HCT116 (cell line): ENCODE measurements around the gene PRKG1. TPM values are rescaled to one million over a fixed set of nuclear protein-coding genes. Genes with fewer than 3 reads are reported as not detected.

Source experiments
- ATAC-seq: fragments of 200-7000 bp; cut with Tn5 transposase; 2 replicates; pipeline ENCODE4 v1.9.1; 2020; ENCODE audit warnings: mild to moderate bottlenecking, moderate library complexity
- BruUV-seq: library from RNA; stranded (reverse); fragments of 400-500 nt; replicated peaks from 2 replicates; lab custom pipeline; 2021; lab: Mats Ljungman, UMichigan
- CTCF ChIA-PET: fragments of 300-600 bp; sonication (Branson Sonifier 250); formaldehyde crosslinking; loops from one replicate; lab custom pipeline; 2021; ENCODE audit warnings: antibody characterized with exemption; lab: Charles Lee
- POLR2A ChIA-PET: fragments of 300-600, 350-600 bp; sonication (Branson Sonifier 250); formaldehyde crosslinking; loops from one replicate; lab custom pipeline; 2021; ENCODE audit warnings: antibody characterized with exemption; lab: Charles Lee
- RAD21 ChIA-PET, 2 experiments: fragments of 300-600 bp; sonication (Branson Sonifier 250); formaldehyde crosslinking; loops; one replicate each; lab custom pipeline; 2023; ENCODE audit warnings: low total read pairs in 2 of 2; ENCODE audit not compliant: uncharacterized antibody in 2 of 2, unreplicated experiment in 2 of 2, low non-redundant PET in 1 of 2; lab: Charles Lee
- DNase-seq: peaks from one replicate; pipeline ENCODE4 v3.0.0-alpha.2; 2010; ENCODE audit warnings: low read depth, low spot score
- H2AFZ ChIP-seq: fragments of 200-600 bp; shearing (Covaris generic), sonication (generic); 2 replicates; pipeline ENCODE4 v1.6.1; 2017; ENCODE audit warnings: low read depth, mixed run types, mixed read lengths, antibody characterized with exemption, low read length; ENCODE audit not compliant: poor library complexity, severe bottlenecking
- H3K27ac ChIP-seq: 2 replicates; pipeline ENCODE4 v1.5.1; 2012; ENCODE audit warnings: low read depth, low read length
- H3K27me3 ChIP-seq: fragments of 200-600 bp; sonication (generic); 2 replicates; pipeline ENCODE4 v1.6.1; 2016; ENCODE audit warnings: mixed run types, low read length, mixed read lengths; ENCODE audit not compliant: insufficient read depth
- H3K36me3 ChIP-seq, 2 experiments: fragments of 200-500 bp in 1 of 2; fragments of 200-600 bp in 1 of 2; sonication (Bioruptor generic) in 1 of 2; sonication (generic) in 1 of 2; 2 replicates each; pipeline versions ENCODE4 v1.5.1 to v1.6.1; 2014 to 2016; ENCODE audit warnings: low read length in 2 of 2, inconsistent platforms in 1 of 2, mixed read lengths in 1 of 2, mixed run types in 1 of 2; ENCODE audit not compliant: insufficient read depth in 2 of 2, control insufficient read depth in 1 of 2
- H3K4me1 ChIP-seq, 2 experiments: fragments of 200-600 bp in 1 of 2; sonication (generic) in 1 of 2; 2 replicates each; pipeline versions ENCODE4 v1.5.1 to v1.6.1; 2012 to 2017; ENCODE audit warnings: low read length in 2 of 2, inconsistent platforms in 1 of 2, mild to moderate bottlenecking in 1 of 2, mixed read lengths in 1 of 2, mixed run types in 1 of 2, moderate library complexity in 1 of 2; ENCODE audit not compliant: insufficient read depth in 2 of 2, control insufficient read depth in 1 of 2
- H3K4me2 ChIP-seq: fragments of 200-600 bp; sonication (generic); 2 replicates; pipeline ENCODE4 v1.6.1; 2017; ENCODE audit warnings: mixed run types, low read length, mixed read lengths
- H3K4me3 ChIP-seq, 2 experiments: fragments of 200-600 bp in 1 of 2; sonication (generic) in 1 of 2; replicated peaks in 1 of 2; 2 replicates each; pipeline ENCODE4 v1.5.1; 2011 to 2016; ENCODE audit warnings: low read length in 2 of 2, control low read depth in 1 of 2, low read depth in 1 of 2, mild to moderate bottlenecking in 1 of 2, mixed read lengths in 1 of 2, mixed run types in 1 of 2
- H3K79me2 ChIP-seq: fragments of 200-600 bp; sonication (generic); 2 replicates; pipeline ENCODE4 v1.6.1; 2017; ENCODE audit warnings: mild to moderate bottlenecking, mixed run types, low read length, moderate library complexity, mixed read lengths; ENCODE audit not compliant: insufficient read depth
- H3K9ac ChIP-seq: fragments of 200-600 bp; sonication (generic); 2 replicates; pipeline ENCODE4 v1.6.1; 2016; ENCODE audit warnings: low read length, mixed read lengths
- H3K9me2 ChIP-seq: fragments of 200-600 bp; sonication (generic), shearing (Covaris generic); 2 replicates; pipeline ENCODE4 v1.6.1; 2017; ENCODE audit warnings: mixed run types, mild to moderate bottlenecking, moderate library complexity; ENCODE audit not compliant: insufficient read depth
- H3K9me3 ChIP-seq, 2 experiments: fragments of 200-500 bp in 1 of 2; fragments of 200-600 bp in 1 of 2; sonication (Bioruptor generic) in 1 of 2; sonication (generic) in 1 of 2; 2 replicates each; pipeline ENCODE4 v1.6.1; 2014 to 2017; ENCODE audit warnings: low read length in 2 of 2, mixed read lengths in 2 of 2, inconsistent platforms in 1 of 2, low read depth in 1 of 2, mild to moderate bottlenecking in 1 of 2, mixed run types in 1 of 2, moderate library complexity in 1 of 2; ENCODE audit not compliant: control insufficient read depth in 1 of 2, insufficient read depth in 1 of 2
- H4K20me1 ChIP-seq: fragments of 200-600 bp; sonication (generic), shearing (Covaris generic); 2 replicates; pipeline ENCODE4 v1.6.1; 2017; ENCODE audit warnings: mixed run types, mild to moderate bottlenecking, moderate library complexity; ENCODE audit not compliant: insufficient read depth
- ATF3 ChIP-seq: IDR thresholded peaks from 2 replicates; pipeline ENCODE4 v1.6.1; 2012
- EZH2phosphoT487 ChIP-seq: fragments of 200-600 bp; IDR thresholded peaks from 2 replicates; pipeline ENCODE4 v1.6.1; 2018; ENCODE audit warnings: antibody characterized with exemption, borderline replicate concordance
- JUND ChIP-seq: IDR thresholded peaks from 2 replicates; pipeline ENCODE4 v1.6.1; 2012
- MAX ChIP-seq: IDR thresholded peaks from 2 replicates; pipeline ENCODE4 v1.6.1; 2012
- YY1 ChIP-seq: IDR thresholded peaks from 2 replicates; pipeline ENCODE4 v1.6.1; 2011; ENCODE audit warnings: low read length, low read depth, moderate library complexity, mild to moderate bottlenecking; ENCODE audit not compliant: insufficient replicate concordance; ENCODE audit errors: extremely low read depth
- ZBTB33 ChIP-seq: IDR thresholded peaks from 2 replicates; pipeline ENCODE4 v1.6.1; 2011; ENCODE audit warnings: mild to moderate bottlenecking, low read length, moderate library complexity; ENCODE audit not compliant: insufficient replicate concordance; ENCODE audit errors: extremely low read depth
- ZFX ChIP-seq: fragments of 450-650 bp; IDR thresholded peaks from 2 replicates; pipeline ENCODE4 v1.6.1; 2017
- intact Hi-C: fragments of 100-400 bp; cut with micrococcal nuclease; formaldehyde crosslinking; loops from 2 replicates; pipeline ENCODE4 v1.10.0; 2022
- total RNA-seq: library from RNA; stranded (reverse); gene quantifications from one replicate; pipeline ENCODE4 v1.2.1, GENCODE V29; 2021; ENCODE audit not compliant: unreplicated experiment

Gene PRKG1
- total RNA-seq, 1 experiment from 2014 or later = 1.4 TPM

- BruUV-seq = no TSS peak
- Histone ChIP-seq H3K9me3 (no peaks in the 10 kb centered on the region), H3K4me2 (no peak overlapping the region), H4K20me1 (no peaks in the 10 kb centered on the region), H3K79me2 (no peaks in the 10 kb centered on the region), H2AFZ (no peak overlapping the region), H3K27me3 (0 out of 2 replicates have a peak, but pooled peaks cover 1% of the 10 kb centered on the region), H3K9me2 (no peaks in the 10 kb centered on the region), H3K9ac (no peak overlapping the region), H3K4me3 (no peak overlapping the region), H3K36me3 (no peaks in the 10 kb centered on the region), H3K4me1 (no peaks in the 10 kb centered on the region), H3K27ac (no peak overlapping the region)
- ChIA-PET RAD21 (no interaction called here), CTCF (no interaction called here), POLR2A (no interaction called here)
- no peak for DNase-seq
- intact Hi-C loops = no loop called here
- ATAC-seq = no peak
- no peak for TF ChIP-seq MAX
These were observed 435.9 kb downstream of the PRKG1 start for GRCh38 chr10:51510231-51510630.

GRCh38 chr10:51521605-51522004 lies 447.3 kb downstream of the PRKG1 start:
- H3K4me3 ChIP-seq = no peak overlapping the region

GRCh38 chr10:51522858-51523257 lies 448.6 kb downstream of the PRKG1 start:
- DNase-seq = no peak
- no peaks in the 10 kb centered on the region for H3K9me2 ChIP-seq
- no peak overlapping the region for H3K27ac ChIP-seq
- no peaks in the 10 kb centered on the region for H3K36me3 ChIP-seq
- no peak overlapping the region for H3K9ac ChIP-seq
- RAD21 ChIA-PET = no interaction called here
- peaks cover 8% of the 10 kb centered on the region; the same call in 1 of the 2 replicates for H3K27me3 ChIP-seq
- no TSS peak for BruUV-seq
- intact Hi-C loops = no loop called here
- POLR2A ChIA-PET = no interaction called here
- no peak overlapping the region for H2AFZ ChIP-seq
- no peak for TF ChIP-seq EZH2phosphoT487
- no peak for TF ChIP-seq ATF3
- TF ChIP-seq YY1 = no peak
- TF ChIP-seq ZBTB33 = no peak
- no peak for TF ChIP-seq JUND
- TF ChIP-seq, all 23 proteins: peak for 0
- no peaks in the 10 kb centered on the region for H3K79me2 ChIP-seq
- no peak overlapping the region for H3K4me2 ChIP-seq
- CTCF ChIA-PET = no interaction called here
- H4K20me1 ChIP-seq = no peaks in the 10 kb centered on the region
- H3K4me3 ChIP-seq = no peak overlapping the region
- ATAC-seq = no peak
- H3K4me1 ChIP-seq = no peaks in the 10 kb centered on the region
- no peaks in the 10 kb centered on the region for H3K9me3 ChIP-seq

More at GRCh38 chr10:51521605-51522004, 447.3 kb downstream of the PRKG1 start:
- Histone ChIP-seq H3K27ac (no peak overlapping the region), H4K20me1 (no peaks in the 10 kb centered on the region), H3K27me3 (peaks cover 13% of the 10 kb centered on the region), H3K9me3 (no peaks in the 10 kb centered on the region), H3K79me2 (no peaks in the 10 kb centered on the region), H3K4me2 (no peak overlapping the region), H2AFZ (no peak overlapping the region), H3K9me2 (no peaks in the 10 kb centered on the region), H3K4me1 (no peaks in the 10 kb centered on the region), H3K9ac (no peak overlapping the region), H3K36me3 (no peaks in the 10 kb centered on the region)
- TF ChIP-seq EZH2phosphoT487 (no peak), ZFX (no peak)
- RAD21 ChIA-PET = no interaction called here
- POLR2A ChIA-PET = no interaction called here
- intact Hi-C loops = no loop called here
- no TSS peak for BruUV-seq
- CTCF ChIA-PET = no interaction called here
- ATAC-seq = no peak
- no peak for DNase-seq
